HepG2 (cell line): ENCODE results near the gene GYG1. TPM values are rescaled to one million over a fixed set of nuclear protein-coding genes. Genes with fewer than 3 reads are reported as not detected.

ENCODE experiments used
- ADNP ChIP-seq: sonication (generic); formaldehyde crosslinking; IDR thresholded peaks from 2 replicates; pipeline ENCODE4 v1.4.0; 2020; ENCODE audit warnings: missing genetic modification reagents
- ATF1 ChIP-seq: IDR thresholded peaks from 2 replicates; pipeline ENCODE4 v1.6.1; 2016; ENCODE audit warnings: mild to moderate bottlenecking, control low read depth
- HNRNPK ChIP-seq: fragments of 200-400 bp; formaldehyde crosslinking; IDR thresholded peaks from 2 replicates; pipeline ENCODE4 v1.6.1; 2018; ENCODE audit warnings: low read length, low read depth, moderate library complexity, mild to moderate bottlenecking; ENCODE audit not compliant: poor library complexity, severe bottlenecking
- ISL2 ChIP-seq: sonication (generic); formaldehyde crosslinking; IDR thresholded peaks from 2 replicates; pipeline ENCODE4 v1.5.0; 2020; ENCODE audit warnings: missing genetic modification reagents
- KDM6A ChIP-seq: IDR thresholded peaks from 2 replicates; pipeline ENCODE4 v1.6.1; 2016; ENCODE audit warnings: low read depth
- LCORL ChIP-seq, 2 experiments: fragments of 450-650 bp in 1 of 2; sonication (generic) in 1 of 2; formaldehyde crosslinking in 1 of 2; IDR thresholded peaks; 2 replicates each; pipeline versions ENCODE4 v1.5.0 to v1.6.1; 2017 to 2020; ENCODE audit warnings: antibody characterized with exemption in 1 of 2, missing genetic modification reagents in 1 of 2
- NR2F6 ChIP-seq, 2 experiments: IDR thresholded peaks; 2 replicates each; pipeline ENCODE4 v1.6.1; 2016; ENCODE audit warnings: antibody characterized with exemption in 1 of 2, mild to moderate bottlenecking in 1 of 2
- PHF21A ChIP-seq: sonication (generic); formaldehyde crosslinking; IDR thresholded peaks from 2 replicates; pipeline ENCODE4 v1.5.0; 2020; ENCODE audit warnings: mild to moderate bottlenecking, missing genetic modification reagents
- PITX1 ChIP-seq: sonication (generic); formaldehyde crosslinking; IDR thresholded peaks from 2 replicates; pipeline ENCODE4 v1.5.1; 2020; ENCODE audit warnings: mild to moderate bottlenecking, missing genetic modification reagents
- POGZ ChIP-seq: sonication (generic); formaldehyde crosslinking; IDR thresholded peaks from 2 replicates; pipeline ENCODE4 v1.4.0; 2020; ENCODE audit warnings: mild to moderate bottlenecking, missing genetic modification reagents
- RBFOX2 ChIP-seq: fragments of 200-400 bp; formaldehyde crosslinking; IDR thresholded peaks from 2 replicates; pipeline ENCODE4 v1.6.1; 2017; ENCODE audit warnings: low read depth, mild to moderate bottlenecking, low read length
- SAP130 ChIP-seq: IDR thresholded peaks from 2 replicates; pipeline ENCODE4 v1.6.1; 2016; ENCODE audit warnings: low read depth
- SOX13 ChIP-seq, 3 experiments: fragments of 450-650 bp in 1 of 3; sonication (generic) in 1 of 3; formaldehyde crosslinking in 1 of 3; IDR thresholded peaks in 2 of 3; conservative IDR thresholded peaks in 1 of 3; 2 replicates each; pipeline versions ENCODE4 v1.5.0 to v1.6.1; 2016 to 2020; ENCODE audit warnings: antibody characterized with exemption in 1 of 3, mild to moderate bottlenecking in 1 of 3, missing compliant biosample characterization in 1 of 3, missing genetic modification reagents in 1 of 3, moderate library complexity in 1 of 3
- SOX5 ChIP-seq: IDR thresholded peaks from 2 replicates; pipeline ENCODE4 v1.6.1; 2016; ENCODE audit warnings: borderline replicate concordance
- TBX2 ChIP-seq: sonication (generic); formaldehyde crosslinking; IDR thresholded peaks from 2 replicates; pipeline ENCODE4 v1.5.0; 2020; ENCODE audit warnings: missing genetic modification reagents, mild to moderate bottlenecking, borderline replicate concordance
- ZIK1 ChIP-seq: sonication (generic); formaldehyde crosslinking; IDR thresholded peaks from 2 replicates; pipeline ENCODE4 v1.5.0; 2020; ENCODE audit warnings: mild to moderate bottlenecking, low read depth, missing genetic modification reagents, borderline replicate concordance
- polyA plus RNA-seq, 8 experiments: library from polyadenylated mRNA; depleted of rRNA in 3 of 8; stranded (reverse) in 7 of 8; unstranded in 1 of 8; fragments of >200 nt; fragmentation: Illumina TruSeq in 4 of 8; extraction: Trizol in 4 of 8; gene quantifications; 2 replicates each; pipeline versions ENCODE4 v1.2.1 to v1.2.3, GENCODE V29; 2011 to 2016; ENCODE audit warnings: low read depth in 4 of 8, missing spikeins in 1 of 8, mixed read lengths in 1 of 8; ENCODE audit not compliant: insufficient read depth in 1 of 8
- total RNA-seq, 5 experiments: library from RNA; depleted of rRNA; stranded (reverse); fragments of >200 nt; fragmentation: Illumina TruSeq; extraction: Trizol; gene quantifications; 2 replicates each; pipeline ENCODE4 v1.2.3, GENCODE V29; 2016; ENCODE audit warnings: low read depth in 1 of 5
- TF ChIP-seq, protein P1 (sequence below): sonication (generic); formaldehyde crosslinking; IDR thresholded peaks from 2 replicates; pipeline ENCODE4 v1.5.1; 2020; ENCODE audit warnings: mild to moderate bottlenecking, missing genetic modification reagents
- TF ChIP-seq, protein P2 (sequence below): sonication (generic); formaldehyde crosslinking; IDR thresholded peaks from 2 replicates; pipeline ENCODE4 v1.5.0; 2020; ENCODE audit warnings: missing genetic modification reagents
- TF ChIP-seq, protein P3 (sequence below): sonication (generic); formaldehyde crosslinking; IDR thresholded peaks from 2 replicates; pipeline ENCODE4 v1.4.0; 2020; ENCODE audit warnings: missing genetic modification reagents, borderline replicate concordance

GYG1 gene
- total and polyA plus RNA-seq, 2 of the 13 experiments (the other 11 are each of a cell fraction or from before 2014, with no cell fraction given), result 15.7 to 28.1 TPM

DNA sequence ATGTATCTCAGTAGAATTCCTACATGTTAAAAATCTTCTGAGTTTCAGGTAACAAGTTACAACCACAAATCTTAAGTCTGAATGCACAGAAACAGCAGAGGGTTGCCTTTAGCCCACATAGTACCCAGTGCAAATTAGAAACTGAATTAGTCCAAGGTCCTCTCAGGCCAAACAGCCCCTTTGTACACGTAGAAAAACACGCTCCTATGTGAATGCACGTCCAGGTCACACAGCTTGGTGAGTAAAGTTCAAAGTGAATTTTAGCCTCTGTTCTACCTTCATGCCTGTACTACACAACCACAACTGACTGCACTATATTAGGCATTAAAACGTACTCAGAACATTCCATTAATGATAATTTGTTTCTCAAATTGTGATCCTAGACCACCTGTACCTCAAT is 46.3 kb downstream of the GYG1 start (continued):
- TF ChIP-seq PHF21A (CRISPR knock-in tag) (peak; percentile 47; the same call in 1 of the 2 replicates), ADNP (CRISPR knock-in tag) (0 out of 2 replicates have a peak, but pooled peaks have one; percentile 19), PITX1 (CRISPR knock-in tag) (0 out of 2 replicates have a peak, but pooled peaks have one; percentile 22), SAP130 (CRISPR knock-in tag) (peak; percentile 52; the same call in 1 of the 2 replicates), RBFOX2 (no peak), ISL2 (CRISPR knock-in tag) (0 out of 2 replicates have a peak, but pooled peaks have one; percentile 27), ZIK1 (CRISPR knock-in tag) (no peak), LCORL (IDR thresholded peaks at IDR 0.05) (no peak), LCORL (CRISPR knock-in tag; IDR thresholded peaks at IDR 0.05) (peak; percentile 67; the same call in 1 of the 2 replicates), ATF1 (CRISPR knock-in tag) (peak; percentile 55), POGZ (CRISPR knock-in tag) (peak; percentile 80), NR2F6 (IDR thresholded peaks at IDR 0.05) (0 out of 2 replicates have a peak, but pooled peaks have one; percentile 38), NR2F6 (CRISPR knock-in tag; IDR thresholded peaks at IDR 0.05) (peak; percentile 50; the same call in 1 of the 2 replicates), KDM6A (CRISPR knock-in tag) (peak; percentile 58; the same call in 1 of the 2 replicates), SOX13 (IDR thresholded peaks at IDR 0.05) (no peak), SOX13 (CRISPR knock-in tag; conservative IDR thresholded peaks at IDR 0.05 in 1 of 2, IDR thresholded peaks at IDR 0.05 in 1 of 2) (peak in 1 of 2 experiments; percentile 42; a peak in 1 of 4 replicates), HNRNPK (no peak), TBX2 (CRISPR knock-in tag) (peak; percentile 41; the same call in 1 of the 2 replicates), SOX5 (0 out of 2 replicates have a peak, but pooled peaks have one; percentile 35)
- TF ChIP-seq, protein P1, sequence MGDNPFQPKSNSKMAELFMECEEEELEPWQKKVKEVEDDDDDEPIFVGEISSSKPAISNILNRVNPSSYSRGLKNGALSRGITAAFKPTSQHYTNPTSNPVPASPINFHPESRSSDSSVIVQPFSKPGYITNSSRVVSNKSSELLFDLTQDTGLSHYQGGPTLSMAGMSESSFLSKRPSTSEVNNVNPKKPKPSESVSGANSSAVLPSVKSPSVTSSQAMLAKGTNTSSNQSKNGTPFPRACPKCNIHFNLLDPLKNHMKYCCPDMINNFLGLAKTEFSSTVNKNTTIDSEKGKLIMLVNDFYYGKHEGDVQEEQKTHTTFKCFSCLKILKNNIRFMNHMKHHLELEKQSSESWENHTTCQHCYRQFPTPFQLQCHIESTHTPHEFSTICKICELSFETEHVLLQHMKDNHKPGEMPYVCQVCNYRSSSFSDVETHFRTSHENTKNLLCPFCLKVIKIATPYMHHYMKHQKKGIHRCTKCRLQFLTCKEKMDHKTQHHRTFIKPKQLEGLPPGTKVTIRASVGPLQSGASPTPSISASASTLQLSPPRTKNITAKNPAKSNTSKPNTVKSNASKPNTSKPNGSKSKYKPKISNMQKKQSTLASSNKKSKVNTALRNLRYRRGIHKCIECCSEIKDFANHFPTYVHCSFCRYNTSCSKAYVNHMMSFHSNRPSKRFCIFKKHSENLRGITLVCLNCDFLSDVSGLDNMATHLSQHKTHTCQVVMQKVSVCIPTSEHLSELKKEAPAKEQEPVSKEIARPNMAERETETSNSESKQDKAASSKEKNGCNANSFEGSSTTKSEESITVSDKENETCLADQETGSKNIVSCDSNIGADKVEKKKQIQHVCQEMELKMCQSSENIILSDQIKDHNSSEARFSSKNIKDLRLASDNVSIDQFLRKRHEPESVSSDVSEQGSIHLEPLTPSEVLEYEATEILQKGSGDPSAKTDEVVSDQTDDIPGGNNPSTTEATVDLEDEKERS, result no peak
- TF ChIP-seq, protein P2, sequence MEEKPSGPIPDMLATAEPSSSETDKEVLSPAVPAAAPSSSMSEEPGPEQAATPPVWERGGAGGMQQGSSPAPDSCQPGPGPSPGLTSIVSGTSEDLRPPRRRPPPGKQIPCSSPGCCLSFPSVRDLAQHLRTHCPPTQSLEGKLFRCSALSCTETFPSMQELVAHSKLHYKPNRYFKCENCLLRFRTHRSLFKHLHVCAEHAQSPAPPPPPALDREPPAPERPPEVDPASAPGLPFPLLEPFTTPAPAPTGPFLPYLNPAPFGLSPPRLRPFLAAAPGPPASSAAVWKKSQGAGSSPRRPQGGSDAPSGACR (CRISPR knock-in tag), result 0 out of 2 replicates have a peak, but pooled peaks have one; percentile 15
- TF ChIP-seq, protein P3, sequence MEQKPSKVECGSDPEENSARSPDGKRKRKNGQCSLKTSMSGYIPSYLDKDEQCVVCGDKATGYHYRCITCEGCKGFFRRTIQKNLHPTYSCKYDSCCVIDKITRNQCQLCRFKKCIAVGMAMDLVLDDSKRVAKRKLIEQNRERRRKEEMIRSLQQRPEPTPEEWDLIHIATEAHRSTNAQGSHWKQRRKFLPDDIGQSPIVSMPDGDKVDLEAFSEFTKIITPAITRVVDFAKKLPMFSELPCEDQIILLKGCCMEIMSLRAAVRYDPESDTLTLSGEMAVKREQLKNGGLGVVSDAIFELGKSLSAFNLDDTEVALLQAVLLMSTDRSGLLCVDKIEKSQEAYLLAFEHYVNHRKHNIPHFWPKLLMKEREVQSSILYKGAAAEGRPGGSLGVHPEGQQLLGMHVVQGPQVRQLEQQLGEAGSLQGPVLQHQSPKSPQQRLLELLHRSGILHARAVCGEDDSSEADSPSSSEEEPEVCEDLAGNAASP (CRISPR knock-in tag), result peak; percentile 79; the same call in 1 of the 2 replicates
